Upper lobe of right lung (tissue), 1 donor: ENCODE measurements around the gene NAT9. TPM values are rescaled to one million over a fixed set of nuclear protein-coding genes. Genes with fewer than 3 reads are reported as not detected.
A peak's percentile ranks its signal among the peaks of the same experiment; 100 is the strongest.

Experiments
- ATAC-seq: fragments of 200-7000 bp; cut with Tn5 transposase; one replicate; pipeline ENCODE4 v1.9.1; 2020; ENCODE audit warnings: mild to moderate bottlenecking, moderate library complexity
- DNase-seq: peaks from one replicate; pipeline ENCODE4 v3.0.0-alpha.2; 2020
- H3K27ac ChIP-seq: fragments of 200-600 bp; one replicate; pipeline ENCODE4 v1.8.0; 2022
- H3K27me3 ChIP-seq: fragments of 200-600 bp; one replicate; pipeline ENCODE4 v1.8.0; 2022; ENCODE audit warnings: mild to moderate bottlenecking
- H3K36me3 ChIP-seq: fragments of 200-600 bp; one replicate; pipeline ENCODE4 v1.8.0; 2022
- H3K4me1 ChIP-seq: fragments of 200-600 bp; one replicate; pipeline ENCODE4 v1.8.0; 2022
- H3K4me3 ChIP-seq: fragments of 200-600 bp; one replicate; pipeline ENCODE4 v1.8.0; 2022; ENCODE audit warnings: mild to moderate bottlenecking
- H3K9me3 ChIP-seq: fragments of 200-600 bp; one replicate; pipeline ENCODE4 v1.8.0; 2022
- intact Hi-C: fragments of 100-400 bp; cut with DNase I; formaldehyde crosslinking; loops from one replicate; pipeline ENCODE4 v1.11.0; 2022
- total RNA-seq: library from RNA; stranded (reverse); fragmentation: NEBNext Ultra II Directional; extraction: Animal tissue kit (Norgen Biotek cat#: 25700); gene quantifications from one replicate; pipeline ENCODE4 v1.2.1, GENCODE V29; 2021
- TF ChIP-seq, protein P1 (sequence below): fragments of 200-600 bp; IDR thresholded peaks from one replicate; pipeline ENCODE4 v1.8.0; 2022; ENCODE audit warnings: antibody characterized with exemption
- donor health status: DM: no; HTN: yes; CAD: no; lungs with severe emphysema.

NAT9 gene
- total RNA-seq, 1 donor from 2014 or later = 40.8 TPM

DNA sequence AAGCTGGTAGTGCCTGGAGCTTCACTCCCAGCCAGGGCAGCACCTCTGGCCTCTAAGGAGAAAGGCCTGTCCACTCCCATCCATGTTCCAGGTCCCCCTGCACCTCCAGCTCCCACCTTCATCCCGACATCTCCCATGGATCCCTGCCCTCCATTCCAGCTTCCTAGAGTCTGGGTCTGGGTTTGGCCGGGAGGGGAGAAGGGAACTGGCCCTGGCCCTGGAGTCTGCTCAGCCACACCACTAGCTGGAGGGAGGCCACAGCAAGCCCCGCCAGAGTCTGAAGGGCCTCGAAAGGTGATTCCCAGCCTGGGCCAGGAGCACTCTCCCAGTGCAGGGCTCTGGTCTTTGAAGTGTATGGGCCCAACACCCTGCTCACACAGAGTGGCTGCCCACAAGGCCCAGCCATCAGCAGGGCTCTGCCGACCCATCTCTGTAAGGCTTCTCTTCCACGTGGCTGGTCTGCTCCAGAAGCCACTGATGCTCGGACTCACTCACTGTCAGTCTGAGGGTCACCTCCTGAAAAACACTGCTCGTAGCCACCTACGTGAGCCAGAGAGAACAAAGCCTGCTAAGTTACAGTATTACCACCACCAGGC lies 4.7 kb downstream of the NAT9 start:
- ATAC-seq (no peak), DNase-seq (no peak)
- H3K4me3 ChIP-seq = no peak overlapping the region
- H3K27me3 ChIP-seq = no peaks in the 10 kb centered on the region
- intact Hi-C loops = no loop called here
- H3K36me3 ChIP-seq = peaks cover 50% of the 10 kb centered on the region
- H3K9me3 ChIP-seq = no peaks in the 10 kb centered on the region
- H3K27ac ChIP-seq = no peak overlapping the region
- TF ChIP-seq, protein P1, sequence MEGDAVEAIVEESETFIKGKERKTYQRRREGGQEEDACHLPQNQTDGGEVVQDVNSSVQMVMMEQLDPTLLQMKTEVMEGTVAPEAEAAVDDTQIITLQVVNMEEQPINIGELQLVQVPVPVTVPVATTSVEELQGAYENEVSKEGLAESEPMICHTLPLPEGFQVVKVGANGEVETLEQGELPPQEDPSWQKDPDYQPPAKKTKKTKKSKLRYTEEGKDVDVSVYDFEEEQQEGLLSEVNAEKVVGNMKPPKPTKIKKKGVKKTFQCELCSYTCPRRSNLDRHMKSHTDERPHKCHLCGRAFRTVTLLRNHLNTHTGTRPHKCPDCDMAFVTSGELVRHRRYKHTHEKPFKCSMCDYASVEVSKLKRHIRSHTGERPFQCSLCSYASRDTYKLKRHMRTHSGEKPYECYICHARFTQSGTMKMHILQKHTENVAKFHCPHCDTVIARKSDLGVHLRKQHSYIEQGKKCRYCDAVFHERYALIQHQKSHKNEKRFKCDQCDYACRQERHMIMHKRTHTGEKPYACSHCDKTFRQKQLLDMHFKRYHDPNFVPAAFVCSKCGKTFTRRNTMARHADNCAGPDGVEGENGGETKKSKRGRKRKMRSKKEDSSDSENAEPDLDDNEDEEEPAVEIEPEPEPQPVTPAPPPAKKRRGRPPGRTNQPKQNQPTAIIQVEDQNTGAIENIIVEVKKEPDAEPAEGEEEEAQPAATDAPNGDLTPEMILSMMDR = no peak
- peaks cover 10% of the 10 kb centered on the region for H3K4me1 ChIP-seq

DNA sequence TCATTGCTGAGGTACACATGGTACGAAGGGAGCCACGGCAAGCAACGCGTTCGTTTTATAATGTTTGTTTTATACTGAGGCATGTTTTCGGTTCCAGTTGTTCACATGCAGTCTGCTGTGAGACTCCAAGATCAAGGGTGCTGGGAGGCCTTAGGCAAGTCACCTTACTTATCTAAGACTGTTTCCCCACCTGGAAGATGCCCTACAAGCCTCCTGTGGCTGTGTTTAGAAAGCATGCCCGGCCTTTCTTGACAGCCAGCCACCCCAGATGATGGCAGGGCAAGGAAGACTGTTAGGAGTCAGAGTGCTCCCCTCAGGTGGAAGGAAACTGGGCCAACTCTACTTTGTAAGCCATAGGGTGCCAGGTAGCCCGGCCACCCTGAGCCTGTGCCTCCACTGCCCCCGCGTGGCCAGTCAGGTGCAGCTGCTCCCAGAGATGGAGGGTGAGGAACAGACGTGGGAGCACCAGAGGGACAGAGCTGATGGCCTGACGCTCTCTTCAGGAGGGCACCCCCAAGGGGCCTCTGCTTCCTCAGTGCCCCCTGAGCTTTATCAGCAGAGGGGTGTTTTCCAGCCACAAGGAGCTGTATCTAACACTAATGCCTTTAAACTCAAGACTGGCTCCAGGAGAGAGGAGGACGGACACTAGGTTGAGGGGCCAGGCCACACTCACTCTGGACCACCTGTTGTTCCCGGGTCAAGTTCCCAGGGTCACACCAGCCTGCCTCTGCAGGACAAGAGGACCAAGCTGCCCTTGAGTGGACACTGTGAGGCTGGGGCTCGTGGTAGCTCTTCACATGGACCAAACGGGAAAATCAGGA lies 5.4 kb downstream of the NAT9 start:
- peaks cover 10% of the 10 kb centered on the region for H3K4me1 ChIP-seq
- no peak overlapping the region for H3K27ac ChIP-seq
- no peaks in the 10 kb centered on the region for H3K27me3 ChIP-seq
- no peak overlapping the region for H3K4me3 ChIP-seq
- peak; percentile 89 for ATAC-seq
- H3K36me3 ChIP-seq = peaks cover 50% of the 10 kb centered on the region
- intact Hi-C loops = no loop called here
- peak; percentile 88 for DNase-seq
- H3K9me3 ChIP-seq = no peaks in the 10 kb centered on the region
- TF ChIP-seq, protein P1 = peak; percentile 78

DNA sequence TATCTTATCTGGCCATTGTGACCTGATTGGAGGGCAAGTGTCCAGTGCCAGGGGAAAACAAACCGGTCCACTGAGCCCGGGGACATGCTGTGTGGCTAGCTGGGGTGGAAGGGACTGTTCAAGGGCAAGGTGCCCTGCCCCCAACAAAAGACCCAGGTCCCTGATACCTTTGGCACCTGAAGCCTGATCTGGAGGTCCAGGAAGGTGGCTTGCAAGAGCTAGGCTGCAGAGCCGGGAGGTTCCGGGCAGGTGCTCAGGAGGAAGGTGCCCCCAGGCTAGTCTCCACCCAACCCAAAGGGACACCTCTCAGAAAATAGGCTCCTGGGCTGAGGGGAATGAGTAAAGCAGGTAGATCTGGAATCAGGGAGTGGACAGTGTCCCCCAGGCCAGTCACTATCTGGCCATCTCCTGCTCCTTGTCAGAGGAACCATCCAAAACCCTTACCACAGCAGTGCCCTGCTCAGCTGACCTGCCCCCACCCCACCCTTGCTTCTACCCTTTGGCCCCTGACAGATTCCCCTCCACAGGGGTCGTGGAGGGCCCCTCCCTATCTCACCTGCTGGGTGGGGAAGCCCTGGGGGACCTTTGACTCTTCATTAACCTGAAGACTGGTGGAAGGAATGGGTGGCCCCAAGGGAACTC lies 6.2 kb downstream of the NAT9 start:
- Histone ChIP-seq H3K27me3 (no peaks in the 10 kb centered on the region), H3K36me3 (peaks cover 50% of the 10 kb centered on the region), H3K4me1 (peaks cover 4% of the 10 kb centered on the region), H3K4me3 (no peak overlapping the region), H3K27ac (no peak overlapping the region), H3K9me3 (no peaks in the 10 kb centered on the region)
- TF ChIP-seq, protein P1 = no peak
- ATAC-seq (no peak), DNase-seq (no peak)
- intact Hi-C loops = no loop called here

DNA sequence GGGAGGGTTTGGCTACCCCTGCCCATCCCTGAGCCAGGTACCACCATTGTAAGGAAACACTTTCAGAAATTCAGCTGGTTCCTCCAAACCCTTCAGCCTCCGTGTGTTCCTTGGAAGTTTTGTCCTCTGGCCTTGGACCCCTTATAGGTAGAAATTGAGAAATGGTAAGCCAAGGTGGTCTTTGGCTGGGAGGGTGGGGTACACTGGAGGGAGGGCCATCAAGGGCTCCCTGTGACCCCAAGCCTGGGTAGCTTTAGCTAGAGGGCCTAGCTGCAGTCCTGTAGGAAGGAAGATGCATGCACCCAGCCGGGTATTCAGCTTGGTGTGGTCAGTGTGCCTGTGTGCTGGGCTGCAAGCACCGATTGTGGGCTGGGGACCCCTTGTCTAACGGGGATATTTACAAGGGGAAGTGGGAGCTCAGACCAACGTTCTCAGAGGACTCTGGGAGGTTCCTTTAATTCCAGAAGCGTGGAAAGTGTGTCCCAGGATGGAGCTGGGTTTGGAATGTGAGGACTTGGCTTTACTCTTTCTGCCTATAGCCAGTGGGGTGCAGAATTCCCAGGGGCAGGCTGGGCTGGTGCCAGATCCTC lies 6.8 kb downstream of the NAT9 start:
- DNase-seq = no peak
- TF ChIP-seq, protein P1 = no peak
- ATAC-seq = no peak
- Histone ChIP-seq H3K9me3 (no peaks in the 10 kb centered on the region), H3K36me3 (peaks cover 50% of the 10 kb centered on the region), H3K4me3 (no peak overlapping the region), H3K27me3 (no peaks in the 10 kb centered on the region), H3K4me1 (no peaks in the 10 kb centered on the region), H3K27ac (no peak overlapping the region)
- intact Hi-C loops = no loop called here

DNA sequence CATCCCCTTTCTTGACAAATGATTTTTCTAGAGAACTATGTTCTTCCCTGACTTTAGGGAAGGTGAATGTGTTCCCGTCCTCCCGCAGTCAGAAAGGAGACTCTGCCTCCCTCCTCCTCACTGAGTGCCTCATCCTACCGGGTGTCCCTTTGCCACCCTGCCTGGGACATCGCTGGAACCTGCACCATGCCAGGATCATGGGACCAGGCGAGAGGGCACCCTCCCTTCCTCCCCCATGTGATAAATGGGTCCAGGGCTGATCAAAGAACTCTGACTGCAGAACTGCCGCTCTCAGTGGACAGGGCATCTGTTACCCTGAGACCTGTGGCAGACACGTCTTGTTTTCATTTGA lies 7.4 kb downstream of the NAT9 start:
- Histone ChIP-seq H3K27me3 (no peaks in the 10 kb centered on the region), H3K9me3 (no peaks in the 10 kb centered on the region), H3K4me3 (no peak overlapping the region), H3K36me3 (peaks cover 50% of the 10 kb centered on the region), H3K27ac (no peak overlapping the region), H3K4me1 (no peaks in the 10 kb centered on the region)
- ATAC-seq (no peak), DNase-seq (no peak)
- TF ChIP-seq, protein P1 = no peak
- intact Hi-C loops = no loop called here
